ENCODE results near the gene ZNF746. TPM values are rescaled to one million over a fixed set of nuclear protein-coding genes. Genes with fewer than 3 reads are reported as not detected.

ZNF746 gene
- polyA plus RNA-seq, 1 donor, result 9.3 TPM

DNA sequence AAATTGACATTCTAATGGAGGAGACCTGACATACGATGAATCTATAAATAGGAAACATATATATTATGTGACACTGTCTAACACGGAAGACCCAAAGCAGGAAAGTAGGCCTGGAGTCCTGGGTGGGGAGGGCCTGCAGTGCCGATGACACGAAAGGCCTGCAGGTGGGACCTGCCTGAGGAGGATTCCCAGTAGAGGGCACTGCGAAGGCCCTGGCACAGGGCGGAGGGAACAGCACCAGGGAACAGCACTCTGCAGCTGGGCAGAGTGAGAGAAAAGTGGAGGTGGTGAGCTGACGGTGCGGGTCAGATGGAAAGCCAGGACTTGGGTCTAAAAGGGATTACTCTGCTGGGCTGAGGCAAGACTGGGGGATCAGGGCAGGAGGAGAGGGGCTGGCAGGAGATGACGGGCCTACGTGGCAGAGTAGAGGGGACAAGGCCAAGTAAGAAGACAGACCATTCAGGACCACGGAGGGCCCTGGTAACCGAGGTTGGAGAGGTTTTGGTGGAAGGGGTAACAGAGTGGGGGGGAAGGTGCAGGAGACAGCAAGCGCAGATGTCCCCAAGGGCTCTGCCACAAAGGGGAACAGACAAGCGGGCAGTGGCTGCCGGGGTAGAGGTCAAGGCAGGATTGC is 8.1 kb downstream of the ZNF746 start:
- DNase-seq, result no peak

- no peak for DNase-seq
Observed at GRCh38 chr7:149479568-149479967, 18.0 kb downstream of the ZNF746 start.

DNA sequence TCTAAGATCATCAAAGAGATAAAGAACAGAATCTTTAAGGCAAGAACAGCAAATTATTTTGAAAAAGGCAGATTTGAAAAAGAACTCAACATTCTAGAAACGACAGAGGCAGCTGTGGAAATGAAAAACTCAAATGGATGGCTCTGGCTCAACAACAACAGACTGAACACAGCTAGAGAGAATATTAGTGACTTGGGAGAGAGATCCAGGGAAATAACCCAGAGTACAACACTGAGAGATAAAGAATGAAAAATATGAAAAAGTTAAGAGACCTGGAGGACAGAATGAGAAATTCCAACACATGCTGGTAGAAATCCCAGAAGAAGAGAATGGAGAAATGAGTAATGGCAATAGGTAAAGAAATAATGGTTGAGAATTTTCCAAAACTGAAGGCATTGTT is 18.9 kb downstream of the ZNF746 start:
- no peak for DNase-seq

- DNase-seq, result no peak
Observed at GRCh38 chr7:149477494-149478443, 19.8 kb downstream of the ZNF746 start.

GRCh38 chr7:149476791-149477190 is 20.8 kb downstream of the ZNF746 start:
- no peak for DNase-seq

GRCh38 chr7:149475121-149476045 is 22.2 kb downstream of the ZNF746 start:
- DNase-seq, result no peak

- no peak for DNase-seq
Observed at GRCh38 chr7:149474309-149475120, 23.1 kb downstream of the ZNF746 start.

GRCh38 chr7:149473251-149473650 is 24.4 kb downstream of the ZNF746 start:
- no peak for DNase-seq

- no peak for DNase-seq
Observed at GRCh38 chr7:149471289-149471953, 26.2 kb downstream of the ZNF746 start.

DNA sequence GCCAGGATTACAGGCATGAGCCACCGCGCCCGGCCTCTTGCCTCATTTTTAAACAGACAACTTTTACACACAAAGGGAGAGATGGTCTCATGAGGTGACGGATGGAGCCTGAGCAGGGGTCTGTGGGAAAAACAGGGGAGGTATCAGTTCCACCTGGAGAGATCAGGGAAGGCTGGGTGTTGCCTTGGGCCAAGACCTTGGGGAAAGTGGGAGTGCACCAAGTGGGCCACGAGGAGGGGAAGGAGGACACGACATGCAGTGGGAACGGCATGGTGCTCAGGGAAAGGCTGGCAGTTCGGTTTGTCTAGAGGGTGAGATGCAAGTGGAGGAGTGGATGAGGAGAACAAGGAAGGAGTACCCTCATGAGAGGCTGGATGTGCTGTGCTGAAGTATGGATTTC is 27.8 kb downstream of the ZNF746 start:
- no peak for DNase-seq

DNA sequence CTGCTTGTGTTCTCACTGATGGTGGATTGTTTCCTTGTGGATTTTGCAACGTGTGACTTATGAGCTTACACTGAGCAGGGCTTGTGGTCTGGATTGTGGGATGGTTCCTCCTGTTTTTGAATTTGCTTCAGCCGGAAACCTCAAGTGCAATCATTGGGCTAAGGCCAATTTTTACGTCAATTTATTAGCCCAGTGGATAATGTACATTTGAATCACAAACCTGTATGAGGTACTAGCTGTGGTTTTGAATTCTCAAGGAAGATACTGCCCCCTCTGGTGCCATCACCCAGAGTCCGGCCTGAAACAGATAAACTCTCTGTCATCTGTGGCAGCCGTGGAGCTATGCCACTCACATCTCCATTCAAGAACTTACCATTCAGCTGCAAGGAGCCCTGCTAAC is 29.4 kb downstream of the ZNF746 start:
- no peak for DNase-seq

- DNase-seq, result no peak
Observed at GRCh38 chr7:149467321-149467859, 30.2 kb downstream of the ZNF746 start.

DNA sequence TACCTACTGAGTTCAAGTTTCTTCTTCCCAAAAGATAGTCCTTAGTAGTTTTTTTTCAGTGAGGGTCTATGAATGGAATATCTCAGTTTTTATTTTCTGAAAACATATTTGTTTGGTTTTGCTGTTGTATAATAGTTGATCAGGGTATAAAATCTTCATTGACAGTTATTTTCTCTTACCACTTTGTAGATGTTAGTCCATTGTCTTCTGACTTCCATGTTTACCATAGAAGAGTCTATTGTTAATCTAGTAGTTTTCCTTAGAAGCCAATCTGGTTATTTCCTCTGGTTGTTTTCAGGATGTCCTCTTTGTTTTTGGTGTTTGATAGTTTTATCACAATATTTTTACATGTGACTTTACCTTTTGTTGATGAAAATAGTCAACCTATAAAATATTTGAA is 31.2 kb downstream of the ZNF746 start:
- no peak for DNase-seq

GRCh38 chr7:149463500-149464161 is 34.0 kb downstream of the ZNF746 start:
- DNase-seq, result no peak

GRCh38 chr7:149462101-149462520 is 35.5 kb downstream of the ZNF746 start:
- DNase-seq, result no peak

GRCh38 chr7:149460493-149461277 is 36.9 kb downstream of the ZNF746 start, which contains the start of gene ZNF777:
Gene ZNF777 (minus strand): TSS chr7:149461062. CDS start chr7:149456022, 5,040 bp downstream.
- DNase-seq, result peak; percentile 86

- peak; percentile 1 for DNase-seq
Observed at GRCh38 chr7:149459540-149460452, 37.8 kb downstream of the ZNF746 start.

DNA sequence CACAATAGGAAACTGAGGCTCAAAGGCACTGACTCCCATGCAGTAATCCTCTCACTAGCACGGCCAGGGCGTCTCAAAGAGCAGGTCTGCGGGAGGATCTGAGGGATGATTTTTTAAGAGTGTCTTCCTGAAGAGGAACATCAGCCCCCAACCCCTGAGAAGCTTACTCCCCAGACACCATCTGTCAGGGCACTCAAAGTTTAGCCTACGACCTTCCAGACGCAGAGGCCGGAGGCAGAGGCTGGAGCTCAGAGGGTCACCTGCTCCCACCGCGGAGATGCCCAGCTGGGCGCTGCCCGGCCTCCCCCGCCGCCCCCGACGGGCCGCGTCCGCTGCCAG is 38.4 kb downstream of the ZNF746 start:
- no peak for DNase-seq
